Suprapubic skin (tissue), 4 donors: ENCODE data around the gene TMEM258. TPM values are rescaled to one million over a fixed set of nuclear protein-coding genes. Genes with fewer than 3 reads are reported as not detected.

Experiments
- DNase-seq, 2 donors: peaks; one replicate each; pipeline ENCODE4 v3.0.0-alpha.2; 2019; ENCODE audit warnings: low spot score in 2 of 2
- H3K27ac ChIP-seq: fragments of 200-600 bp; sonication (generic); one replicate; pipeline ENCODE4 v1.5.1; 2019
- H3K27me3 ChIP-seq: fragments of 200-600 bp; sonication (generic); one replicate; pipeline ENCODE4 v1.5.1; 2019
- H3K36me3 ChIP-seq: fragments of 200-600 bp; sonication (generic); one replicate; pipeline ENCODE4 v1.5.1; 2019
- H3K4me1 ChIP-seq: fragments of 200-600 bp; sonication (generic); one replicate; pipeline ENCODE4 v1.5.1; 2019
- H3K4me3 ChIP-seq: fragments of 200-600 bp; sonication (generic); one replicate; pipeline ENCODE4 v1.5.1; 2019; ENCODE audit warnings: mild to moderate bottlenecking
- H3K9me3 ChIP-seq: fragments of 200-600 bp; sonication (generic); one replicate; pipeline ENCODE4 v1.5.1; 2019
- CTCF ChIP-seq, 2 donors: fragments of 200-600 bp in 1 of 2; fragments of 450-650 bp in 1 of 2; sonication (generic) in 1 of 2; IDR thresholded peaks; one replicate each; pipeline ENCODE4 v1.5.1; 2016 to 2019; ENCODE audit warnings: antibody characterized with exemption in 2 of 2, mild to moderate bottlenecking in 1 of 2, moderate library complexity in 1 of 2
- EP300 ChIP-seq: sonication (generic); formaldehyde crosslinking; IDR thresholded peaks from one replicate; pipeline ENCODE4 v1.6.1; 2017; ENCODE audit warnings: antibody characterized with exemption
- POLR2A ChIP-seq, 2 donors: fragments of 450-650 bp; IDR thresholded peaks; one replicate each; pipeline ENCODE4 v1.6.1; 2017; ENCODE audit warnings: antibody characterized with exemption in 2 of 2, mild to moderate bottlenecking in 2 of 2, moderate library complexity in 2 of 2
- POLR2AphosphoS5 ChIP-seq, 3 donors: sonication (generic); formaldehyde crosslinking; IDR thresholded peaks; one replicate each; pipeline ENCODE4 v1.6.1; 2017; ENCODE audit warnings: antibody characterized with exemption in 3 of 3
- WGBS: methylation state at CpG from one replicate; pipeline ENCODE4 v1.1.5; 2018; 5-methylcytosine and 5-hydroxymethylcytosine counted together
- total RNA-seq, 4 donors: library from RNA; depleted of rRNA; stranded (reverse); fragments of >200 nt; gene quantifications; one replicate each; pipeline ENCODE4 v1.1.0, GENCODE V29; 2016

Gene TMEM258
- total RNA-seq, 4 donors from 2014 or later: 29.7 to 44.8 (median 35.9) TPM

DNA sequence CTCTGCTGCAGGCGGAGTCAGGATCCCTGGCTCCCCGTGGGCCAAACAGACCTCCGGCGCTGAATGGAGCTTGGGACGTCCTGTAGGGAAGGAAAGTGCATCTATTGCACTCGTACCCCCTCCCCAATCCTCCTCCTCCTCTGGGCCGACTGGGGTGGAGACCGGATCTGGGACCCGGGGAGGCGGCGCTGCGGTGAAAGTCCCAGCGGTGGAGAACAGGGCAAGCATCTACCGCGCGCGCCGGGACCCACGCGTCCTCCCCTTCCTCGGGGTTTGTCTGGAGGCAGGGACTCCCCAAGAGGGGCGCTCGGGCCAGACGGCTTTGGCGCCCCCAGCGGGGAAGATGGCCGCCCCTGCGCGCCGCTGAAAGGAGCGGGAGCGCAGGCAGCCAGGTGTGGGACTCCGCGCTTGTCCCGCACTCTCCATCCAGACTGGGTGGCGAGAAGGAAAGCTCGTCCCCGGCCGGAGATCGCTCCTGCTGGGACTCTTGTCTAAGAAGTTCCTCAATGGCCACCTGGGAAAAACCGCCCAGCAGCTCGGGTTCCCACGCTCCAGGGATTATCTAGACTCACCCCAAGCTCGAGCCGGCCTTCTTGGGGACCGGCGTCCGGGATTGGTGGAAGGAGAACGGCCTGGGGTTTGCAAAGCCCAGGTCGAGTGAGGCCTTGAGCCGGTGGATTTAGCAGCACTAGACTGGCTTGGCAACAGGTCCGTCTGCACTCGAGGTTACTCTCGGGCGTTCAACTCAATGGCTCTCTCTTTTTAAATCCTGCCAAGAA is 36.4 kb upstream of the TMEM258 start:
- no peaks in the 10 kb centered on the region for H3K36me3 ChIP-seq
- H3K27me3 ChIP-seq: peaks cover 22% of the 10 kb centered on the region
- WGBS: 23% methylated on average over 6 of the region's 55 CpGs
- DNase-seq: no peak
- H3K4me3 ChIP-seq: peak overlapping the region; percentile 53
- no peak for TF ChIP-seq POLR2A (IDR thresholded peaks at IDR 0.05)
- TF ChIP-seq CTCF (IDR thresholded peaks at IDR 0.05): peak in 1 of 2 donors; percentile 15
- TF ChIP-seq POLR2AphosphoS5 (IDR thresholded peaks at IDR 0.05): no peak
- TF ChIP-seq EP300: no peak
- peaks cover 35% of the 10 kb centered on the region for H3K4me1 ChIP-seq
- H3K9me3 ChIP-seq: no peaks in the 10 kb centered on the region
- H3K27ac ChIP-seq: peak overlapping the region; percentile 70

DNA sequence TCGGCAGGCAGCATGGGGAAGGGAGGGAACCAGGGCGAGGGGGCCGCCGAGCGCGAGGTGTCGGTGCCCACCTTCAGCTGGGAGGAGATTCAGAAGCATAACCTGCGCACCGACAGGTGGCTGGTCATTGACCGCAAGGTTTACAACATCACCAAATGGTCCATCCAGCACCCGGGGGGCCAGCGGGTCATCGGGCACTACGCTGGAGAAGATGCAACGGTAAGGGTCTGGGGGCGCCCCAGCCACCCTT is 35.9 kb upstream of the TMEM258 start:
- Histone ChIP-seq H3K36me3 (no peaks in the 10 kb centered on the region), H3K4me1 (peaks cover 35% of the 10 kb centered on the region), H3K9me3 (no peaks in the 10 kb centered on the region), H3K27ac (peak overlapping the region; percentile 70), H3K27me3 (peaks cover 22% of the 10 kb centered on the region), H3K4me3 (peak overlapping the region; percentile 53)
- no peak for DNase-seq
- WGBS: 1% methylated on average over 10 of the region's 16 CpGs
- TF ChIP-seq CTCF (IDR thresholded peaks at IDR 0.05) (no peak), EP300 (no peak), POLR2AphosphoS5 (IDR thresholded peaks at IDR 0.05) (no peak), POLR2A (IDR thresholded peaks at IDR 0.05) (no peak)

DNA sequence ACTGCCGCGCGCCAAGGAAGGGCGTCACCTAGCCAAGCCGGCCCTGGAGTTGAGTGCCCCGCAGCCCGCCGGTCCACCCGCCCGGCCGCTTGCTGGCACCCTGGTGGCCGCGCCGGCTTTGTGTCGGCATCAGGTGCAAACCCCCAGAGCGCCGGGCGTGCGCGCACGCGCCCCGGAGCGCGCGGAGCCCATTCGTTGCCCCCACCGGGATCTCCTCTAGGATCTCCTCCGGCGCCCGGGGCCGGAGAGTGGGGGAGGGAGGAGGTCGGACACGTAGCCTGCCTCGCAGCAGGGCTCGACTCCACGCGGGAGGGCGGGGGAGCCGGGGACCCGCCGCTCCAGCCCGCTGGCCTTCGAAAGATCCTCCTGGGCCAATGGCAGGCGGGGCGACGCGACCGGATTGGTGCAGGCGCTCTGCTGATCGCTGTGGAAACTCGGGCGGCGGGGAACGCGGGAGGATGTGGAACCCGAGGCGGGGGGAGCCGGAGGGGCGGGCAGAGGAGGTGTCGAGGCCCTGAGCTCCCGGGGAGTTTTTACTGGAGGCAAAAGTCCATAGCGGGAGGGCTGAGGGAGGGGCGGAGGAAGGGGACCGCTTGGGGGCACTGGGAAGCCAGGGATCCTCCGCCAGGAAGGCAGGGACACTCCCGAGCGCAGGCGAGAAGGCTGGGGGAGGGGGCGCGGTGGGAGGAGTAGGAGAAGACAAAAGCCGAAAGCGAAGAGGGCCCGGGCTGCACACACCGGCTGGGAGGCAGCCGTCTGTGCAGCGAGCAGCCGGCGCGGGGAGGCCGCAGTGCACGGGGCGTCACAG is 35.4 kb upstream of the TMEM258 start, which contains the start of gene FADS2:
TSS of gene FADS2 (plus strand) at position 730 of the 808 bp plus-strand sequence. CDS start 91 bp downstream, outside the sequence.
- Histone ChIP-seq H3K4me3 (peak within 1 kb of the TSS; percentile 53), H3K27me3 (peaks cover 22% of the 10 kb centered on the region), H3K4me1 (peaks cover 35% of the 10 kb centered on the region), H3K9me3 (no peaks in the 10 kb centered on the region), H3K27ac (peak within 1 kb of the TSS; percentile 70), H3K36me3 (no peaks in the 10 kb centered on the region)
- TF ChIP-seq POLR2A (IDR thresholded peaks at IDR 0.05) (no peak), CTCF (IDR thresholded peaks at IDR 0.05) (no peak), POLR2AphosphoS5 (IDR thresholded peaks at IDR 0.05) (no peak), EP300 (no peak)
- DNase-seq: peak; percentile 77 to 94
- 1% methylated on average over 32 of the region's 83 CpGs for WGBS

DNA sequence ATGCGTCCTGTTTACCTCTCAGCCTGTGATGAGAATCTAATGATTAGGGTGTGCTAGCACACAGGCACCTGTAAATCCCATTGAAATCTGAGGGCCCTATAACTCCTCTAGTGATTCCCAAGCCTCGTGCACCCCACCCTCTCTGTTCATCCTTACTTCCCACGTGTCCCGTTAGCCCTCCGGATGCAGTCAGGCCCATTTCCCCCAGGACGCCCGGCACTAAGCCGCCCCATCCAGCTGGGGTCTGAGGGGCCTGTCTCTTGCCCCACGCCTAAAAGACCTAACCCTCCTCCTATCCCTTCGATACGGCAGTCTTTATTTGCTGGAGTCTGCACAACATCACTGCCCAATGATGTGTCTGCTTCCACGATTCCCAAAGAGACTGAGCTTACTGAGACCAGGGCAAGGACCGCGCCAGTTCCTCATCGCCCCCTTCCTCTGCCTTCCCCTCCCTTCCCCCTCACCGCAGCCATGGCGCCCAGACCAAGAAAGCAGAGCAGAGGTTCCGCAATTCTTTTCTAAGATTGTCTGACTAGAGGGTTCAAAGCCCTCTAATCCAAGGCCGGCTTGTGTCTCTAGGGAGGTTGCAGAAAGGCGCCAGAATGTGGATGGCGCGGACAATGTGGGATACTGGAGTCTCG is 34.7 kb upstream of the TMEM258 start:
- Histone ChIP-seq H3K27ac (peak overlapping the region; percentile 65), H3K36me3 (no peaks in the 10 kb centered on the region), H3K9me3 (no peaks in the 10 kb centered on the region), H3K4me3 (peak overlapping the region; percentile 53), H3K4me1 (peaks cover 35% of the 10 kb centered on the region), H3K27me3 (peaks cover 22% of the 10 kb centered on the region)
- TF ChIP-seq POLR2AphosphoS5 (IDR thresholded peaks at IDR 0.05) (no peak), CTCF (IDR thresholded peaks at IDR 0.05) (no peak), EP300 (no peak), POLR2A (IDR thresholded peaks at IDR 0.05) (no peak)
- 50% methylated on average over 20 of the region's 23 CpGs for WGBS
- DNase-seq: no peak

GRCh38 chr11:61820174-61820573 is 27.8 kb upstream of the TMEM258 start:
- no peaks in the 10 kb centered on the region for H3K36me3 ChIP-seq
- TF ChIP-seq EP300: no peak
- TF ChIP-seq POLR2AphosphoS5 (IDR thresholded peaks at IDR 0.05): no peak
- no peak for TF ChIP-seq CTCF (IDR thresholded peaks at IDR 0.05)
- no peak for TF ChIP-seq POLR2A (IDR thresholded peaks at IDR 0.05)
- DNase-seq: no peak
- whole genome bisulfite sequencing: 46% methylated on average over 2 of the region's 2 CpGs
- no peak overlapping the region for H3K4me3 ChIP-seq
- peaks cover 32% of the 10 kb centered on the region for H3K4me1 ChIP-seq
- H3K9me3 ChIP-seq: no peaks in the 10 kb centered on the region
- H3K27me3 ChIP-seq: peaks cover 21% of the 10 kb centered on the region
- peak overlapping the region; percentile 41 for H3K27ac ChIP-seq
